Endothelial cell of umbilical vein (primary cell): ENCODE measurements around the gene VWA8. TPM values are rescaled to one million over a fixed set of nuclear protein-coding genes. Genes with fewer than 3 reads are reported as not detected.

Experiments
- BruUV-seq: library from RNA; stranded (reverse); fragments of 400-500 nt; replicated peaks from 2 replicates; lab custom pipeline; 2021; lab: Mats Ljungman, UMichigan
- CTCF ChIA-PET: fragments of 300-600, 350-600 bp; sonication (Branson Sonifier 250); formaldehyde crosslinking; loops from one replicate; lab custom pipeline; 2021; ENCODE audit warnings: antibody characterized with exemption, inconsistent platforms; lab: Charles Lee
- POLR2A ChIA-PET: fragments of 300-600, 350-600 bp; sonication (Branson Sonifier 250); formaldehyde crosslinking; loops from one replicate; lab custom pipeline; 2021; ENCODE audit warnings: antibody characterized with exemption, inconsistent platforms; lab: Charles Lee
- DNase-seq: peaks from one replicate; pipeline ENCODE4 v3.0.0-alpha.2; 2011; ENCODE audit warnings: low read depth, low spot score
- FAIRE-seq: peaks from 2 replicates; lab custom pipeline; 2011; peaks lifted over from hg19 to GRCh38; lab: Jason Lieb, UNC
- H2AFZ ChIP-seq: 2 replicates; pipeline ENCODE4 v1.6.0; 2012; ENCODE audit warnings: low read depth, low read length, control low read depth, inconsistent platforms
- H3K27ac ChIP-seq: 2 replicates; pipeline ENCODE4 v1.5.1; 2011; ENCODE audit warnings: low read depth, mild to moderate bottlenecking, control low read depth, low read length, moderate library complexity; ENCODE audit not compliant: insufficient read depth
- H3K27me3 ChIP-seq, 2 experiments: 2 replicates each; pipeline versions ENCODE4 v1.6.0 to v1.6.1; 2011; ENCODE audit warnings: low read length in 2 of 2, mixed read lengths in 1 of 2; ENCODE audit not compliant: control insufficient read depth in 2 of 2, insufficient read depth in 2 of 2
- H3K36me3 ChIP-seq, 2 experiments: 2 replicates in 1 of 2; 3 replicates in 1 of 2; pipeline ENCODE4 v1.5.1; 2011; ENCODE audit warnings: low read length in 2 of 2, mild to moderate bottlenecking in 1 of 2, moderate library complexity in 1 of 2; ENCODE audit not compliant: control insufficient read depth in 2 of 2, insufficient read depth in 2 of 2; ENCODE audit errors: extremely low read depth in 1 of 2
- H3K4me1 ChIP-seq: 3 replicates; pipeline ENCODE4 v1.5.1; 2011; ENCODE audit warnings: mild to moderate bottlenecking, low read length; ENCODE audit not compliant: control insufficient read depth, insufficient read depth; ENCODE audit errors: extremely low read depth
- H3K4me2 ChIP-seq: 2 replicates; pipeline ENCODE4 v1.6.1; 2011; ENCODE audit warnings: low read length, control low read depth, mixed read lengths; ENCODE audit not compliant: insufficient read depth
- H3K4me3 ChIP-seq, 3 experiments: fragments of 200-600 bp in 1 of 3; sonication (generic), shearing (Covaris generic) in 1 of 3; replicated peaks in 1 of 3; 2 replicates each; pipeline ENCODE4 v1.5.1; 2011 to 2016; ENCODE audit warnings: control low read depth in 3 of 3, low read length in 3 of 3, mild to moderate bottlenecking in 2 of 3, inconsistent platforms in 1 of 3, low read depth in 1 of 3, moderate library complexity in 1 of 3; ENCODE audit not compliant: insufficient read depth in 1 of 3
- H3K79me2 ChIP-seq: 2 replicates; pipeline ENCODE4 v1.6.0; 2012; ENCODE audit warnings: low read length, inconsistent platforms; ENCODE audit not compliant: control insufficient read depth, insufficient read depth
- H3K9ac ChIP-seq: replicated peaks from 2 replicates; pipeline ENCODE3; 2011; ENCODE audit warnings: low read length, control low read depth; ENCODE audit not compliant: insufficient read depth; ENCODE audit errors: extremely low read depth
- H3K9me1 ChIP-seq: replicated peaks from 3 replicates; pipeline ENCODE4 v1.6.0; 2011; ENCODE audit warnings: mild to moderate bottlenecking, low read length; ENCODE audit not compliant: control insufficient read depth, insufficient read depth; ENCODE audit errors: extremely low read depth
- H3K9me3 ChIP-seq: replicated peaks from 2 replicates; pipeline ENCODE4 v1.5.1; 2012; ENCODE audit warnings: low read length, inconsistent platforms; ENCODE audit not compliant: control insufficient read depth, insufficient read depth
- H4K20me1 ChIP-seq: replicated peaks from 2 replicates; pipeline ENCODE3; 2011; ENCODE audit warnings: mild to moderate bottlenecking, low read length; ENCODE audit not compliant: control insufficient read depth, insufficient read depth; ENCODE audit errors: extremely low read depth
- CTCF ChIP-seq, 2 donors: IDR thresholded peaks; 1 replicate in 1 of 2; 2 replicates in 1 of 2; pipeline ENCODE4 v1.5.1; 2011; ENCODE audit warnings: low read length in 2 of 2, mild to moderate bottlenecking in 2 of 2, moderate library complexity in 2 of 2, control low read depth in 1 of 2, inconsistent platforms in 1 of 2, low read depth in 1 of 2; ENCODE audit not compliant: insufficient read depth in 1 of 2; ENCODE audit errors: extremely low read depth in 1 of 2
- EZH2 ChIP-seq: IDR thresholded peaks from 2 replicates; pipeline ENCODE4 v1.6.1; 2012; ENCODE audit warnings: borderline replicate concordance, low read depth, mild to moderate bottlenecking, moderate library complexity, low read length, inconsistent platforms; ENCODE audit not compliant: severe bottlenecking
- FOS ChIP-seq: IDR thresholded peaks from 2 replicates; pipeline ENCODE4 v1.6.1; 2011; ENCODE audit warnings: mild to moderate bottlenecking, low read length, moderate library complexity, borderline replicate concordance; ENCODE audit not compliant: insufficient read depth
- GATA2 ChIP-seq: IDR thresholded peaks from 2 replicates; pipeline ENCODE4 v1.7.0; 2011; ENCODE audit warnings: low read depth, mild to moderate bottlenecking, moderate library complexity, mixed read lengths, low read length; ENCODE audit not compliant: insufficient read length, insufficient read depth
- JUN ChIP-seq: IDR thresholded peaks from 2 replicates; pipeline ENCODE4 v1.6.1; 2011; ENCODE audit warnings: borderline replicate concordance, low read depth; ENCODE audit not compliant: insufficient read length, insufficient read depth
- MAX ChIP-seq: IDR thresholded peaks from 2 replicates; pipeline ENCODE4 v1.6.1; 2011; ENCODE audit not compliant: insufficient read depth, insufficient read length
- MYC ChIP-seq: IDR thresholded peaks from one replicate; pipeline ENCODE4 v1.6.1; 2011; ENCODE audit warnings: mild to moderate bottlenecking, low read depth, low read length
- POLR2A ChIP-seq: IDR thresholded peaks from 2 replicates; pipeline ENCODE4 v1.6.1; 2012; ENCODE audit warnings: low read depth, mild to moderate bottlenecking, control low read depth, low read length
- POLR2AphosphoS5 ChIP-seq: IDR thresholded peaks from 2 replicates; pipeline ENCODE4 v1.6.1; 2012; ENCODE audit warnings: low read depth, mild to moderate bottlenecking, control low read depth, low read length, moderate library complexity; ENCODE audit not compliant: insufficient read depth
- dilution Hi-C: fragments of 300-500 bp; cut with MboI; formaldehyde crosslinking; loops from one replicate; pipeline ENCODE4 v1.15.0; 2019; ENCODE audit warnings: low sequenced_read_pairs; ENCODE audit not compliant: extremely low pct_ligation_motif_present
- intact Hi-C: fragments of 100-400 bp; cut with micrococcal nuclease; formaldehyde crosslinking; loops from one replicate; pipeline ENCODE4 v1.10.0; 2022
- polyA plus RNA-seq, 4 experiments: library from polyadenylated mRNA; depleted of rRNA in 3 of 4; stranded (reverse) in 3 of 4; unstranded in 1 of 4; fragments of >200 nt; gene quantifications; 2 replicates each; pipeline versions ENCODE4 v1.2.1 to v1.2.3, GENCODE V29; 2011 to 2012; ENCODE audit warnings: missing spikeins in 1 of 4
- total RNA-seq: library from RNA; stranded (reverse); gene quantifications from 2 replicates; pipeline ENCODE4 v1.2.3, GENCODE V29; 2021

VWA8 gene
- total and polyA plus RNA-seq, 2 donors (not counting 3 experiments of a cell fraction or from before 2014, with no cell fraction given): 2.9 to 11.3 TPM

DNA sequence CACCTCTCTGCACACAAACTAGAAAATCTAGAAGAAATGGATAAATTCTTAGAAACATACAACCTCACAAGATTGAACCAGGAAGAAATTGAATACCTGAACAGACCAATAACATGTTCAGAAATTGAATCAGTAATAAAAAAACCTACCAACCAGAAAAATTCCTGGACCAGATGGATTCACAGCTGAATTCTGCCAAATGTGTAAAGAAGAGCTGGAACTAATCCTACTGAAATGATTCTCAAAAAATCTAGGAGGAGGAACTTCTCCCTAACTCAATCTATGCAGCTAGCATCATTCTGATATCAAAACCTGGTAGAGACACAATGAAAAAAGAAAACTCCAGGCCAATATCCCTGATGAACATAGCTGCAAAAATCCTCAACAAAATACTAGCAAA is 336.9 kb downstream of the VWA8 start:
- TF ChIP-seq POLR2AphosphoS5 (no peak), FOS (no peak), MAX (no peak), GATA2 (no peak), POLR2A (no peak), EZH2 (no peak), CTCF (IDR thresholded peaks at IDR 0.05; ENCODE audit: extremely low read depth in 1 of 2, insufficient read depth in 1 of 2, low read depth in 1 of 2, low read length in 2 of 2) (no peak), JUN (no peak), MYC (no peak)
- Histone ChIP-seq H4K20me1 (no peaks in the 10 kb centered on the region), H3K4me2 (no peak overlapping the region), H3K4me3 (no peak overlapping the region), H3K9ac (no peak overlapping the region), H3K79me2 (no peaks in the 10 kb centered on the region), H2AFZ (no peak overlapping the region), H3K9me1 (no peaks in the 10 kb centered on the region), H3K9me3 (no peaks in the 10 kb centered on the region), H3K27ac (no peak overlapping the region), H3K27me3 (no peaks in the 10 kb centered on the region), H3K4me1 (no peaks in the 10 kb centered on the region), H3K36me3 (no peaks in the 10 kb centered on the region)
- DNase-seq (no peak), FAIRE-seq (no peak)
- CTCF ChIA-PET: no interaction called here
- no TSS peak for BruUV-seq
- dilution Hi-C loops: no loop called here
- POLR2A ChIA-PET: no interaction called here
- intact Hi-C loops: no loop called here
